Epithelial cell of esophagus (primary cell): ENCODE results near the gene KCTD21.
"Not testable (repeated sequence)": the region's sequence is repeated elsewhere in the genome, so short reads cannot be mapped to it uniquely, and the experiment has no call there.

Experiments used
- DNase-seq: peaks from one replicate; pipeline ENCODE4 v3.0.0; 2010; ENCODE audit warnings: low read depth
- H3K4me3 ChIP-seq: 2 replicates; pipeline ENCODE4 v1.5.1; 2011; ENCODE audit warnings: mild to moderate bottlenecking, low read length, control low read depth
- CTCF ChIP-seq: IDR thresholded peaks from 2 replicates; pipeline ENCODE4 v1.5.1; 2011; ENCODE audit warnings: low read depth, mild to moderate bottlenecking, low read length, control low read depth, inconsistent platforms; ENCODE audit not compliant: insufficient read depth; ENCODE audit errors: missing control alignments

KCTD21 gene

GRCh38 chr11:78223320-78223954, 35.0 kb upstream of the KCTD21 start:
- TF ChIP-seq CTCF, result no peak
- no peak for DNase-seq
- no peak overlapping the region for H3K4me3 ChIP-seq

- not testable (repeated sequence) for DNase-seq
Measured at GRCh38 chr11:78222726-78223125, 34.3 kb upstream of the KCTD21 start.

GRCh38 chr11:78221396-78222315, 33.2 kb upstream of the KCTD21 start:
- no peak for DNase-seq
- TF ChIP-seq CTCF, result no peak
- H3K4me3 ChIP-seq, result no peak overlapping the region

More at GRCh38 chr11:78222726-78223125, 34.3 kb upstream of the KCTD21 start:
- not testable (repeated sequence) for H3K4me3 ChIP-seq

- no peak for TF ChIP-seq CTCF
- H3K4me3 ChIP-seq, result no peak overlapping the region
- no peak for DNase-seq
Measured at GRCh38 chr11:78220218-78221157, 32.1 kb upstream of the KCTD21 start.

GRCh38 chr11:78219493-78220217, 31.2 kb upstream of the KCTD21 start:
- TF ChIP-seq CTCF, result no peak
- no peak for DNase-seq

GRCh38 chr11:78218707-78219492, 30.5 kb upstream of the KCTD21 start:
- no peak for TF ChIP-seq CTCF
- DNase-seq, result no peak
- H3K4me3 ChIP-seq, result no peak overlapping the region

More at GRCh38 chr11:78219493-78220217, 31.2 kb upstream of the KCTD21 start:
- H3K4me3 ChIP-seq, result no peak overlapping the region
